GM19035 (cell line): ENCODE results near the gene RAB8B.

Experiments
- ATAC-seq: cut with Tn5 transposase; IDR thresholded peaks from one replicate; pipeline ENCODE4 v1.9.1; 2021; ENCODE audit not compliant: unreplicated experiment

RAB8B gene

DNA sequence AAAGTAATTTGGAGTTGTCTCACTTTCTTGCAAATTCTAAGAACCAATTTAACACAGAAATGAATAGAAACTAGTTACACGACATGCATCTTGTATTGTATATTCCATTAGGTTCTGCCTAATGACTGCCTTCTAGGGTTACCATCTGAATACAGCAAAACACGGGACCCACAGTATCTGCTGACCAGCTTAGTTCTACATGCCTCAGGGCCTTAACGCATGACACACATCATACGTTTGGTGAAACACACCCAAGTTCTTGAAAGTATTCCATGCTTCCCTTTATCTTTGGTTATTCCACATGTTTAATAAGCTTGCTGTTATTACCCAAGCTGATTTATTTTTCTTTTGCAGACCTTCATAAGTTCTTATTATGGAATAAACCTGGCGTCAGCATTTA, 115.9 kb downstream of the RAB8B start:
- ATAC-seq: no peak

DNA sequence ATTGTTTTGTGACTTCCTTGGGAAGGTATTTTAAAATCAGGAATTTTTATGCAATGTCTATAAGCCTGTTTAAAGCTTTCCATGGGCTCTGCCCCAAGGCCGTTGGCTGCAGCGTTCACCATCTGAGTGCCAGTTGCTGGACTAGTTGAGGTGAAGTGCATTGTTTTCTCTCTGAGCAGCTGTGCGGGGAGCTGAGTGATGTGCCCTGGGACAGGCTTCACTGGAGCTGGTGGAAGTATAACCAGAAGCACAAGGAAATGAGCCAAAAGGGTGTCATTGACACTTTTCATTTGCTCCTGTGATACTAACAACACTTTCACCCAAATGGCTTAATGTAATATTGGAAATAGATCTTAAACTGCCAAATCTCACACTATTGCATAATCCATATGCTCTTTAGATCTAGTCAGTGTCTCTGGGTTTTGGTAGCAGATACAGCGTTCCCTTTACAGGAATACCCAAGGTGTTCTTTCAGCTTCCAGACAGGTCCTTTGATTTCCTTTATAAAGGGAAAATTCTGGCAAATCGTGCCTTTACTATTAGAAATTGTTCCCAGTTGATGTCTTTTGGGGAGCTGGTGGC, 117.2 kb downstream of the RAB8B start:
- ATAC-seq: no peak

DNA sequence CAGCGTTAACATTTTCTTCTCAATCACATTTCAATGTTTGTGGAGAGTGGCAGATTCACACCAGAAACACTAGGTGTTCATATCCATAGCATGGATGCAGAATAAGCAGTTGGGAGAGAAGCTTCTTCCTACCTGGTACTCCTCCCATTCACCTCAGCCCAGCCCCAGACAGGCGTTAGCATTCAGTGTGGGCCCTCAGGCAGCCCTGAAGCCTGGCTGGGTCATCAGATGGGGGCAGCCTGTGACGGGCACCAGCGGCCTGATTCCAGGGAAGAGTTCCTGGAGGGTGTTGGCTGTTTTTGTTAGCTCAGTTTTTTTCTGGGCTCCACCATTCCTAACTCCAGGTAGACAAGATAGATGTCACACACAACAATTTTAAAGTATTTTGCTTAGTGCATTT, 119.1 kb downstream of the RAB8B start:
- no peak for ATAC-seq

DNA sequence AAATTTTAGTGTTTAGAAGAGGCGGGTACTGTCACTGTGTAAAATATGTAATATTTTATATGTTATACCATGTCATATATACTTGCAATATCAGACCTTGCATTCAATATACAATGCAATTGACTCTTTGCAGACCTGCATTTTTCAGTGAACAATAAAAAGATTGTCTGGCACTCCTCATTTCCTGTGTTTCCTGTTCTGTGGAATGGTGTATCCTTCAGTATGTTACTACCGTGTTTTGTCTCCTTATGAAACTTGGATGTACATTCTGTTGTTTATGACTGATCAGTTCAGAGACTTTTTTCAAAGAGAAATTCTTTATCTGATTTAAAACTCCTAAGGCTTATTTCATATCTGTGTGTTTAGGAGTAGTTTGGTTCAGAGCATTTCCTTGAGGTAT, 119.5 kb downstream of the RAB8B start:
- no peak for ATAC-seq

DNA sequence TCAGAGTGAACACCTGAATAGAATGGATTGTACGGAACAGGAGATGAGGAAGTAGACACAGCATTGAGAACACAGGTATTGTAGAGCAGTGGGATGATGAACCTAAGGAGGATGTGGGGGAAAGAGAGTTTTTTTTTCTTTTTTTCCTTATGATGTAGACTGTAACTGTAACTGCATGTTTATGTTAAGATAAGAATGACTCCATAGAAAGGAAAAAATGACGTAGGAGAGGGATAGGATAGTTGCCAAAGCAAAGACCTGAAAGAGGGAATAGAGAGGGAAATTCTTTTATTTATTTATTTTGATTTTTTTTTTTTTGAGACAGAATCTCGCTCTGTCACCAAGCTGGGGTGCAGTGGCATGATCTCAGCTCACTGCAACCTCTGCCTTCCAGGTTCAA, 121.2 kb downstream of the RAB8B start:
- ATAC-seq: no peak

DNA sequence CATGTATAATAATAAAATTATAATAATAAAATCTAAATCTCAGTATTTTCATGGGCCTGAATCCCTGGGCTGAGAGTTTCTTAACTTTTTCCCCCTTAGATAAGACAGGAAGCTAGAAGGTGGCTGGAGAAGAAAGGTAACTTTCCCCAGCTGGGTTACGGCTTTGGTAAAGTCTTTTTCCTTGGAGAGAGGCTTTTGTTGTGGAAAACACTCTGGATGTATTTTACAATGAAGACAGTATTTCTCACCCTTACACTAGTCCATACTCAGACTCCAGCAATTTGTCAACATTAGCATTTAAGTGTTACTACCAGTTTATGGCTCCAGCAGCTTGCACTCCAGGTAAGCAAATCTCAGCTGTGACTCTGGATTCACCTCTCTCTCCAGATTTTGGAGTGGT, 122.9 kb downstream of the RAB8B start:
- ATAC-seq: no peak

DNA sequence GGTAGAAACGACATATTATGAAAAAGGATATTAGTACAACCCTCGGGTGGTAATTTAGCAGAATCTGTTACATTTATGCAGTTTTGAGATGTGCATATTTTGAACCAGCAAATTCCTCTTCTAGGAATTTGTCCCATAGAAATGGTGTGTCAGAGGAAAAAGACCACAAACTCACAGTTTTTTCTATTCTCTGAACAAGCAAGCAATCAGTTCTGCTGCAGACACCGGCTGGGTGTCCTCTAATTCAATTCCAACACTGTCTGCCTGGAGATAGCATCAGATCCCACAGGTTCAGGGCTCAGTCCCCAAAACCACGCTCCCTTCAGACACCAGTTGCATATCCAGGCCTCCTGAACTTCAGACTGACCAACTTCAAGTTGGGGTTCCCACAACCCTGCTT, 124.4 kb downstream of the RAB8B start:
- ATAC-seq: no peak

DNA sequence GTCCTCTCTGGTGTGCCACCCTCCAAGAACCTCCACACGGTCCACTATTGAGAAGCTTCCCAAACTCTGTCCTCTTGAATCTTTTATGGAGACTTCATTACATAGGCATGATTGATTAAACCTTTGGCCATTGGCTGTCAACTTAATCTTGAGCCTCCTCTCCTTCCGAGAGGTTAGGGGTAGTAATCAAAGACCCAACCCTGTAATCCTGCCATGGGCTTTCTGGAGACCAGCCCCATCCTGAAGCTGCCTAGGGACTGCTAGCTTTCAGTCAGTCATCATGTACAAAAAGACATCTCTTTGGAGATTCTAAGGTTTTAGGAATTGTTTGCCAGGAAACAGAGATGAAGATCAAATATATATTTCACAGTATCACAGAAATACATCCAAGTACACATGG, 125.0 kb downstream of the RAB8B start:
- no peak for ATAC-seq
